K562 (cell line): ENCODE measurements around the gene UBASH3B. TPM values are rescaled to one million over a fixed set of nuclear protein-coding genes. Genes with fewer than 3 reads are reported as not detected.

Experiments
- ATAC-seq: fragments of 200-7000 bp; cut with Tn5 transposase; 3 replicates; pipeline ENCODE4 v1.9.1; 2020; ENCODE audit warnings: moderate library complexity
- BruUV-seq: library from RNA; stranded (reverse); fragments of 400-500 nt; replicated peaks from 2 replicates; lab custom pipeline; 2021; lab: Mats Ljungman, UMichigan
- CTCF ChIA-PET: fragments of 300-600 bp; formaldehyde crosslinking; extraction: SDS; loops from one replicate; lab custom pipeline; 2021; ENCODE audit warnings: low intra/inter-chr PET ratio; lab: Yijun Ruan, JAX
- POLR2A ChIA-PET: fragments of 300-600, 350-650 bp; sonication (Branson Sonifier 250); formaldehyde crosslinking; extraction: SDS; loops from one replicate; lab custom pipeline; 2021; ENCODE audit warnings: antibody characterized with exemption, inconsistent platforms; lab: Yijun Ruan, JAX
- DNase-seq, 4 experiments: peaks; one replicate each; pipeline versions ENCODE4 v3.0.0 to v3.0.0-alpha.2; 2011 to 2018; ENCODE audit warnings: low spot score in 3 of 4, mixed read lengths in 3 of 4; ENCODE audit errors: extremely low read depth in 1 of 4
- FAIRE-seq: peaks from 2 replicates; lab custom pipeline; 2011; peaks lifted over from hg19 to GRCh38; lab: Jason Lieb, UNC
- H2AFZ ChIP-seq: 2 replicates; pipeline ENCODE4 v1.6.0; 2011; ENCODE audit warnings: low read depth, low read length, control low read depth, inconsistent platforms
- H3K27ac ChIP-seq: fragments of 200-600 bp; 3 replicates; pipeline ENCODE4 v1.8.0; 2011; ENCODE audit warnings: low read depth, mild to moderate bottlenecking, control low read depth, inconsistent platforms, low read length, moderate library complexity, mixed read lengths; ENCODE audit errors: extremely low read depth
- H3K27me3 ChIP-seq, 2 experiments: fragments of 300-600 bp in 1 of 2; 2 replicates in 1 of 2; 3 replicates in 1 of 2; pipeline versions ENCODE4 v1.6.0 to v1.8.0; 2011; ENCODE audit warnings: inconsistent platforms in 2 of 2, low read length in 2 of 2, mild to moderate bottlenecking in 1 of 2, mixed read lengths in 1 of 2, moderate library complexity in 1 of 2; ENCODE audit not compliant: control insufficient read depth in 2 of 2, insufficient read depth in 2 of 2
- H3K36me3 ChIP-seq: fragments of 300-600 bp; 3 replicates; pipeline ENCODE4 v1.8.0; 2011; ENCODE audit warnings: mild to moderate bottlenecking, low read length, inconsistent platforms; ENCODE audit not compliant: control insufficient read depth, insufficient read depth
- H3K4me1 ChIP-seq, 2 experiments: fragments of 200-600 bp in 1 of 2; replicated peaks in 1 of 2; 2 replicates in 1 of 2; 3 replicates in 1 of 2; pipeline versions ENCODE4 v1.5.1 to v1.8.0; 2011; ENCODE audit warnings: inconsistent platforms in 2 of 2, low read length in 2 of 2, mild to moderate bottlenecking in 1 of 2, mixed read lengths in 1 of 2, moderate library complexity in 1 of 2; ENCODE audit not compliant: control insufficient read depth in 2 of 2, insufficient read depth in 2 of 2
- H3K4me2 ChIP-seq: 2 replicates; pipeline ENCODE4 v1.6.1; 2011; ENCODE audit warnings: low read length, control low read depth, inconsistent platforms, mixed read lengths; ENCODE audit not compliant: insufficient read depth
- H3K4me3 ChIP-seq: fragments of 200-600 bp; sonication (generic), shearing (Covaris generic); 2 replicates; pipeline ENCODE4 v1.5.1; 2016; ENCODE audit warnings: control low read depth, inconsistent platforms
- H3K79me2 ChIP-seq: fragments of 200-600 bp; 3 replicates; pipeline ENCODE4 v1.8.0; 2011; ENCODE audit warnings: low read length, inconsistent platforms; ENCODE audit not compliant: control insufficient read depth, insufficient read depth
- H3K9ac ChIP-seq, 2 experiments: 2 replicates each; pipeline versions ENCODE4 v1.6.0 to v1.6.1; 2011; ENCODE audit warnings: low read depth in 2 of 2, low read length in 2 of 2, control low read depth in 1 of 2, inconsistent platforms in 1 of 2, mild to moderate bottlenecking in 1 of 2, mixed read lengths in 1 of 2; ENCODE audit not compliant: insufficient read depth in 1 of 2
- H3K9me1 ChIP-seq: one replicate; pipeline ENCODE4 v1.6.0; 2011; ENCODE audit warnings: inconsistent platforms, mild to moderate bottlenecking, low read length, moderate library complexity; ENCODE audit not compliant: control insufficient read depth, insufficient read depth
- H3K9me3 ChIP-seq: replicated peaks from 2 replicates; pipeline ENCODE4 v1.5.1; 2011; ENCODE audit warnings: low read depth, low read length, inconsistent platforms; ENCODE audit not compliant: control insufficient read depth, insufficient read depth
- H4K20me1 ChIP-seq: replicated peaks from 2 replicates; pipeline ENCODE4 v1.6.1; 2011; ENCODE audit warnings: low read length, inconsistent platforms, mixed read lengths; ENCODE audit not compliant: control insufficient read depth, insufficient read depth
- ARID2 ChIP-seq: fragments of 450-650 bp; IDR thresholded peaks from 2 replicates; pipeline ENCODE4 v1.6.1; 2017; ENCODE audit warnings: antibody characterized with exemption, mild to moderate bottlenecking
- BRD9 ChIP-seq: fragments of 450-650 bp; IDR thresholded peaks from 2 replicates; pipeline ENCODE4 v1.6.1; 2018; ENCODE audit warnings: low read depth; ENCODE audit not compliant: partially characterized antibody
- FOXJ3 ChIP-seq: sonication (generic); formaldehyde crosslinking; IDR thresholded peaks from 2 replicates; pipeline ENCODE4 v1.4.0; 2020; ENCODE audit warnings: mild to moderate bottlenecking, missing genetic modification reagents
- HDAC8 ChIP-seq: fragments of 450-650 bp; IDR thresholded peaks from 2 replicates; pipeline ENCODE4 v1.6.1; 2016; ENCODE audit warnings: mild to moderate bottlenecking, missing genetic modification characterization, moderate library complexity, missing compliant biosample characterization
- HES1 ChIP-seq: fragments of 450-650 bp; IDR thresholded peaks from 2 replicates; pipeline ENCODE4 v1.6.1; 2016; ENCODE audit warnings: low read depth, mild to moderate bottlenecking, moderate library complexity
- HIVEP1 ChIP-seq: fragments of 250-450 bp; sonication (Bioruptor Pico); IDR thresholded peaks from 2 replicates; pipeline ENCODE4 v1.4.0; 2020; ENCODE audit warnings: mild to moderate bottlenecking
- MAZ ChIP-seq, 2 experiments: fragments of 450-650 bp in 1 of 2; sonication (generic) in 1 of 2; formaldehyde crosslinking; IDR thresholded peaks in 1 of 2; conservative IDR thresholded peaks in 1 of 2; 2 replicates each; pipeline versions ENCODE4 v1.4.0 to v1.5.0; 2020; ENCODE audit warnings: mild to moderate bottlenecking in 1 of 2, missing genetic modification reagents in 1 of 2
- RBBP5 ChIP-seq: fragments of 200-600 bp; sonication (generic); IDR thresholded peaks from 2 replicates; pipeline ENCODE4 v1.6.1; 2012; ENCODE audit warnings: borderline replicate concordance, mild to moderate bottlenecking, low read length, control low read depth, inconsistent platforms; ENCODE audit not compliant: insufficient read depth, poor library complexity, severe bottlenecking
- SIN3A ChIP-seq, 2 experiments: fragments of 150-350 bp in 1 of 2; IDR thresholded peaks; 2 replicates each; pipeline ENCODE4 v1.6.1; 2011 to 2016; ENCODE audit warnings: borderline replicate concordance in 2 of 2, low read depth in 2 of 2, low read length in 2 of 2, mild to moderate bottlenecking in 2 of 2, moderate library complexity in 2 of 2; ENCODE audit not compliant: control insufficient read depth in 1 of 2
- SMARCA4 ChIP-seq: fragments of 450-650 bp; IDR thresholded peaks from 2 replicates; pipeline ENCODE4 v1.6.1; 2016
- TBP ChIP-seq: optimal IDR thresholded peaks from 2 replicates; pipeline ENCODE3; 2011; ENCODE audit warnings: low read depth, low read length, improper control_type of control experiment
- TEAD1 ChIP-seq, 2 experiments: fragments of 450-650 bp in 1 of 2; sonication (generic) in 1 of 2; formaldehyde crosslinking; IDR thresholded peaks; 2 replicates each; pipeline versions ENCODE4 v1.4.0 to v1.8.0; 2020 to 2022; ENCODE audit warnings: mild to moderate bottlenecking in 2 of 2, missing genetic modification reagents in 1 of 2
- USF1 ChIP-seq: sonication (generic); formaldehyde crosslinking; IDR thresholded peaks from 2 replicates; pipeline ENCODE4 v1.9.0; 2022; ENCODE audit warnings: mild to moderate bottlenecking, missing genetic modification reagents
- ZBTB49 ChIP-seq: sonication (generic); formaldehyde crosslinking; IDR thresholded peaks from 2 replicates; pipeline ENCODE4 v1.8.0; 2022; ENCODE audit warnings: missing genetic modification reagents, mild to moderate bottlenecking, borderline replicate concordance
- ZNF143 ChIP-seq: sonication (generic); formaldehyde crosslinking; IDR thresholded peaks from 2 replicates; pipeline ENCODE4 v1.9.0; 2022; ENCODE audit warnings: mild to moderate bottlenecking, missing genetic modification reagents
- ZNF232 ChIP-seq: sonication (generic); formaldehyde crosslinking; IDR thresholded peaks from 2 replicates; pipeline ENCODE4 v1.8.0; 2022; ENCODE audit warnings: mild to moderate bottlenecking, missing genetic modification reagents
- ZNF263 ChIP-seq: sonication (generic); formaldehyde crosslinking; IDR thresholded peaks from 2 replicates; pipeline ENCODE4 v1.8.0; 2022; ENCODE audit warnings: mild to moderate bottlenecking, missing genetic modification reagents, borderline replicate concordance
- ZNF589 ChIP-seq: fragments of 200-800 bp; sonication (Bioruptor generic); IDR thresholded peaks from 2 replicates; pipeline ENCODE4 v1.6.1; 2016; ENCODE audit warnings: low read depth, missing genetic modification characterization, missing compliant biosample characterization
- ZNF717 ChIP-seq: fragments of 250-450 bp; sonication (Bioruptor Pico); IDR thresholded peaks from 2 replicates; pipeline ENCODE4 v1.5.0; 2021
- WGBS: fragments of 100-300 bp; shearing (Covaris generic); methylation state at CpG from one replicate; pipeline ENCODE4 v1.1.6; 2016; ENCODE audit warnings: low coverage, mixed read lengths; ENCODE audit not compliant: insufficient coverage; ENCODE audit errors: missing lambda C conversion rate; 5-methylcytosine and 5-hydroxymethylcytosine counted together
- in situ Hi-C: fragments of 300-500 bp; cut with MboI; formaldehyde crosslinking; loops from 4 replicates; pipeline ENCODE4 v1.15.0; 2018; ENCODE audit warnings: inconsistent platforms, mixed read lengths
- intact Hi-C: fragments of 100-400 bp; cut with micrococcal nuclease; formaldehyde crosslinking; loops from 2 replicates; pipeline ENCODE4 v1.14.2; 2022
- polyA plus RNA-seq, 8 experiments: library from polyadenylated mRNA; depleted of rRNA in 4 of 8; stranded (reverse) in 5 of 8; unstranded in 3 of 8; fragments of >200 nt; fragmentation: Nextera tagmentation in 2 of 8; fragmentation: Illumina TruSeq in 1 of 8; extraction: Ambion mirVana in 2 of 8; extraction: Trizol in 1 of 8; gene quantifications; 2 replicates each; pipeline versions ENCODE4 v1.2.1 to v1.2.3, GENCODE V29; 2011 to 2014; ENCODE audit warnings: inconsistent platforms in 1 of 8, missing spikeins in 1 of 8
- total RNA-seq, 7 experiments: library from RNA; depleted of rRNA in 6 of 7; stranded (reverse); fragments of >200 nt in 6 of 7; fragmentation: Illumina TruSeq in 2 of 7; extraction: Trizol in 2 of 7; gene quantifications; 2 replicates each; pipeline versions ENCODE4 v1.2.1 to v1.2.3, GENCODE V29; 2011 to 2021; ENCODE audit warnings: low replicate concordance in 1 of 7

UBASH3B gene
- total and polyA plus RNA-seq, 9 of the 15 experiments (the other 6 are each of a cell fraction or from before 2014, with no cell fraction given) = 0.01 to 0.31 (median 0.08) TPM; not detected in 2

- Histone ChIP-seq H3K9ac (no peak overlapping the region), H3K79me2 (no peaks in the 10 kb centered on the region), H4K20me1 (no peaks in the 10 kb centered on the region), H3K9me3 (no peaks in the 10 kb centered on the region), H2AFZ (no peak overlapping the region), H3K4me1 (no peaks in the 10 kb centered on the region; a peak in 2 of 5 replicates), H3K36me3 (no peaks in the 10 kb centered on the region), H3K27ac (no peak overlapping the region), H3K27me3 (peaks cover 0 to 22% of the 10 kb centered on the region in 2 experiments; a peak in 2 of 5 replicates), H3K9me1 (no peaks in the 10 kb centered on the region), H3K4me2 (no peak overlapping the region), H3K4me3 (no peak overlapping the region)
- CTCF ChIA-PET = no interaction called here
- in situ Hi-C loops (no loop called here), intact Hi-C loops (no loop called here)
- FAIRE-seq (no peak), DNase-seq (no peak), ATAC-seq (no peak)
- no TSS peak for BruUV-seq
- POLR2A ChIA-PET = no interaction called here
- WGBS = 3% methylated on average over 3 of the region's 3 CpGs
- TF ChIP-seq MAZ (CRISPR knock-in tag; conservative IDR thresholded peaks at IDR 0.05 in 1 of 2, IDR thresholded peaks at IDR 0.05 in 1 of 2) (no peak), USF1 (CRISPR knock-in tag) (no peak), TBP (no peak), ZNF263 (no peak), ARID2 (no peak), FOXJ3 (CRISPR knock-in tag) (no peak), SMARCA4 (no peak), ZNF717 (no peak), ZNF232 (CRISPR knock-in tag) (no peak), ZBTB49 (CRISPR knock-in tag) (no peak), RBBP5 (no peak), HIVEP1 (CRISPR knock-in tag) (no peak), BRD9 (no peak), ZNF589 (CRISPR knock-in tag) (no peak), HES1 (no peak), ZNF143 (CRISPR knock-in tag) (no peak), HDAC8 (no peak), SIN3A (IDR thresholded peaks at IDR 0.05; ENCODE audit: borderline replicate concordance in 2 of 2, control insufficient read depth in 1 of 2, low read depth in 2 of 2, low read length in 2 of 2) (no peak), TEAD1 (CRISPR knock-in tag; IDR thresholded peaks at IDR 0.05) (no peak)
Measured at GRCh38 chr11:122698392-122698791, 42.9 kb downstream of the UBASH3B start.
